DND-41 (cell line): ENCODE results near the gene SLC44A3.

Experiments
- ATAC-seq: fragments of 200-7000 bp; cut with Tn5 transposase; 3 replicates; pipeline ENCODE4 v1.9.1; 2021; ENCODE audit warnings: low read depth; ENCODE audit not compliant: insufficient read depth
- DNase-seq: peaks from one replicate; pipeline ENCODE4 v3.0.0-alpha.2; 2020
- H2AFZ ChIP-seq: 2 replicates; pipeline ENCODE4 v1.6.0; 2012; ENCODE audit warnings: low read depth, low read length
- H3K27ac ChIP-seq: 2 replicates; pipeline ENCODE4 v1.5.1; 2012; ENCODE audit warnings: low read length, inconsistent platforms
- H3K27me3 ChIP-seq: fragments of 200-600 bp; sonication (generic); 2 replicates; pipeline ENCODE4 v1.6.0; 2012; ENCODE audit warnings: low read length, mild to moderate bottlenecking, inconsistent platforms; ENCODE audit not compliant: insufficient read depth, poor library complexity
- H3K36me3 ChIP-seq: 2 replicates; pipeline ENCODE4 v1.5.1; 2012; ENCODE audit warnings: low read length, inconsistent platforms; ENCODE audit not compliant: insufficient read depth
- H3K4me1 ChIP-seq: 2 replicates; pipeline ENCODE4 v1.5.1; 2012; ENCODE audit warnings: mild to moderate bottlenecking, low read length; ENCODE audit not compliant: insufficient read depth
- H3K4me2 ChIP-seq: 2 replicates; pipeline ENCODE4 v1.6.0; 2012; ENCODE audit warnings: mild to moderate bottlenecking, moderate library complexity, low read length, inconsistent platforms; ENCODE audit not compliant: insufficient read depth
- H3K4me3 ChIP-seq, 2 experiments: fragments of 200-600 bp in 1 of 2; shearing (Covaris generic) in 1 of 2; 2 replicates each; pipeline ENCODE4 v1.5.1; 2012 to 2016; ENCODE audit warnings: inconsistent platforms in 2 of 2, low read length in 2 of 2, mild to moderate bottlenecking in 2 of 2, low read depth in 1 of 2, moderate library complexity in 1 of 2
- H3K79me2 ChIP-seq: 2 replicates; pipeline ENCODE4 v1.6.0; 2012; ENCODE audit warnings: low read length, inconsistent platforms; ENCODE audit not compliant: insufficient read depth
- H3K9ac ChIP-seq: 2 replicates; pipeline ENCODE4 v1.6.0; 2012; ENCODE audit warnings: low read depth, mild to moderate bottlenecking, inconsistent platforms, low read length, moderate library complexity
- H3K9me3 ChIP-seq: 2 replicates; pipeline ENCODE4 v1.5.1; 2012; ENCODE audit warnings: low read length, moderate library complexity, mild to moderate bottlenecking, inconsistent platforms; ENCODE audit not compliant: insufficient read depth, severe bottlenecking
- H4K20me1 ChIP-seq: 2 replicates; pipeline ENCODE4 v1.6.0; 2012; ENCODE audit warnings: low read length; ENCODE audit not compliant: insufficient read depth
- CTCF ChIP-seq: IDR thresholded peaks from 2 replicates; pipeline ENCODE4 v1.5.1; 2012; ENCODE audit warnings: borderline replicate concordance, low read length, moderate library complexity, mild to moderate bottlenecking; ENCODE audit not compliant: poor library complexity, severe bottlenecking; ENCODE audit errors: extremely low read depth
- EZH2 ChIP-seq: IDR thresholded peaks from 3 replicates; pipeline ENCODE4 v1.6.1; 2012; ENCODE audit warnings: borderline replicate concordance, low read depth, mild to moderate bottlenecking, moderate library complexity, low read length, inconsistent platforms; ENCODE audit not compliant: severe bottlenecking

SLC44A3 gene

GRCh38 chr1:94803517-94804441 is 16.4 kb upstream of the SLC44A3 start:
- H3K9ac ChIP-seq, result no peak overlapping the region
- no peaks in the 10 kb centered on the region for H3K36me3 ChIP-seq
- DNase-seq, result no peak
- no peak for ATAC-seq
- H2AFZ ChIP-seq, result no peak overlapping the region
- no peaks in the 10 kb centered on the region for H4K20me1 ChIP-seq
- no peak for TF ChIP-seq EZH2
- no peak for TF ChIP-seq CTCF
- peaks cover 32% of the 10 kb centered on the region for H3K4me1 ChIP-seq
- H3K79me2 ChIP-seq, result no peaks in the 10 kb centered on the region
- H3K27me3 ChIP-seq, result no peaks in the 10 kb centered on the region
- no peaks in the 10 kb centered on the region for H3K9me3 ChIP-seq
- no peak overlapping the region for H3K4me2 ChIP-seq
- H3K27ac ChIP-seq, result no peak overlapping the region
- H3K4me3 ChIP-seq, result no peak overlapping the region

GRCh38 chr1:94804442-94804837 is 15.7 kb upstream of the SLC44A3 start:
- ATAC-seq, result no peak
- TF ChIP-seq CTCF, result no peak
- TF ChIP-seq EZH2, result no peak
- peaks cover 32% of the 10 kb centered on the region for H3K4me1 ChIP-seq
- H3K79me2 ChIP-seq, result no peaks in the 10 kb centered on the region
- DNase-seq, result no peak
- H2AFZ ChIP-seq, result no peak overlapping the region
- H3K4me3 ChIP-seq, result no peak overlapping the region
- no peaks in the 10 kb centered on the region for H3K27me3 ChIP-seq
- no peak overlapping the region for H3K4me2 ChIP-seq
- no peaks in the 10 kb centered on the region for H4K20me1 ChIP-seq
- H3K9ac ChIP-seq, result no peak overlapping the region
- no peaks in the 10 kb centered on the region for H3K36me3 ChIP-seq
- H3K9me3 ChIP-seq, result no peaks in the 10 kb centered on the region
- no peak overlapping the region for H3K27ac ChIP-seq

GRCh38 chr1:94805912-94806311 is 14.2 kb upstream of the SLC44A3 start:
- H3K4me3 ChIP-seq, result no peak overlapping the region
- peak; percentile 37; the same call in 1 of the 3 replicates for ATAC-seq
- H3K27me3 ChIP-seq, result no peaks in the 10 kb centered on the region
- no peaks in the 10 kb centered on the region for H4K20me1 ChIP-seq
- TF ChIP-seq EZH2 (no peak), CTCF (peak; percentile 95)
- peaks cover 32% of the 10 kb centered on the region for H3K4me1 ChIP-seq
- H3K9ac ChIP-seq, result no peak overlapping the region
- H3K9me3 ChIP-seq, result no peaks in the 10 kb centered on the region
- H3K27ac ChIP-seq, result no peak overlapping the region
- peak; percentile 67 for DNase-seq
- no peak overlapping the region for H3K4me2 ChIP-seq
- H2AFZ ChIP-seq, result no peak overlapping the region
- no peaks in the 10 kb centered on the region for H3K36me3 ChIP-seq
- no peaks in the 10 kb centered on the region for H3K79me2 ChIP-seq
